Measurements from ENCODE around the gene COL6A5.

DNA sequence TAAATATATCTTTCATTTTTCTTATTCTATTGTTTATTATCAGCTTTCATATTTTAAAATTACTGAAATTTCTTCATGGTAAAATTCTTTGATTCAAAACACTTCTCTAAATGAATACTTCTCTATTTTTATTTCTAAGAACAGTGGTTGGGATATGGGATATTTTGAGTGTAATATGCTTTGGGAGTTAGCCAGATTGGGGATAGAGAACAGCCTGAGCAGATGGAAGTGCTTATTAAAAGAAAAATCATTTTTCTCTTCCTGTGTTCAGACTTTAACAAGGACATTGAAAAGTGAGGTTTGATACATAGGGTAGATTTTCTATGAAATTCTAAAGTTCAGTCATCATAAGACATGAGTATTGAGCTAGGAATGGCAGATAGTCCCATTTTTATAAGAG is 84.8 kb downstream of the COL6A5 start:
- TF ChIP-seq, protein P1, sequence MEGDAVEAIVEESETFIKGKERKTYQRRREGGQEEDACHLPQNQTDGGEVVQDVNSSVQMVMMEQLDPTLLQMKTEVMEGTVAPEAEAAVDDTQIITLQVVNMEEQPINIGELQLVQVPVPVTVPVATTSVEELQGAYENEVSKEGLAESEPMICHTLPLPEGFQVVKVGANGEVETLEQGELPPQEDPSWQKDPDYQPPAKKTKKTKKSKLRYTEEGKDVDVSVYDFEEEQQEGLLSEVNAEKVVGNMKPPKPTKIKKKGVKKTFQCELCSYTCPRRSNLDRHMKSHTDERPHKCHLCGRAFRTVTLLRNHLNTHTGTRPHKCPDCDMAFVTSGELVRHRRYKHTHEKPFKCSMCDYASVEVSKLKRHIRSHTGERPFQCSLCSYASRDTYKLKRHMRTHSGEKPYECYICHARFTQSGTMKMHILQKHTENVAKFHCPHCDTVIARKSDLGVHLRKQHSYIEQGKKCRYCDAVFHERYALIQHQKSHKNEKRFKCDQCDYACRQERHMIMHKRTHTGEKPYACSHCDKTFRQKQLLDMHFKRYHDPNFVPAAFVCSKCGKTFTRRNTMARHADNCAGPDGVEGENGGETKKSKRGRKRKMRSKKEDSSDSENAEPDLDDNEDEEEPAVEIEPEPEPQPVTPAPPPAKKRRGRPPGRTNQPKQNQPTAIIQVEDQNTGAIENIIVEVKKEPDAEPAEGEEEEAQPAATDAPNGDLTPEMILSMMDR (IDR thresholded peaks at IDR 0.05) = no peak
- TF ChIP-seq EP300 (IDR thresholded peaks at IDR 0.05) = no peak

Data from ovary (tissue), 3 donors.